Stomach (tissue), 4 donors: Measurements from ENCODE around the gene ARID5B.

Experiments used
- CTCF ChIP-seq, 7 experiments: fragments of 450-650 bp in 4 of 7; fragments of 200-600 bp in 3 of 7; sonication (generic) in 3 of 7; IDR thresholded peaks; one replicate each; pipeline ENCODE4 v1.5.1; 2016 to 2019; ENCODE audit warnings: antibody characterized with exemption in 7 of 7, control low read depth in 2 of 7, mild to moderate bottlenecking in 1 of 7
- EP300 ChIP-seq: sonication (generic); formaldehyde crosslinking; IDR thresholded peaks from one replicate; pipeline ENCODE4 v1.6.1; 2017; ENCODE audit warnings: antibody characterized with exemption
- POLR2A ChIP-seq, 4 donors: fragments of 450-650 bp; IDR thresholded peaks; one replicate each; pipeline ENCODE4 v1.6.1; 2016; ENCODE audit warnings: antibody characterized with exemption in 4 of 4, control low read depth in 2 of 4, mild to moderate bottlenecking in 1 of 4, moderate library complexity in 1 of 4

- TF ChIP-seq POLR2A (IDR thresholded peaks at IDR 0.05) (no peak), CTCF (IDR thresholded peaks at IDR 0.05) (no peak), EP300 (no peak)
These were observed 143.1 kb downstream of the ARID5B start for GRCh38 chr10:62044566-62044965.
